GM23338 (cell line): ENCODE data around the gene AGBL5. TPM values are rescaled to one million over a fixed set of nuclear protein-coding genes. Genes with fewer than 3 reads are reported as not detected.

Source experiments
- ATAC-seq: fragments of 200-7000 bp; cut with Tn5 transposase; 3 replicates; pipeline ENCODE4 v1.9.1; 2020
- DNase-seq: peaks from one replicate; pipeline ENCODE4 v3.0.0-alpha.2; 2015; ENCODE audit warnings: low spot score
- H2AFZ ChIP-seq: fragments of 200-600 bp; sonication (generic); 2 replicates; pipeline ENCODE4 v1.8.0; 2016; ENCODE audit warnings: antibody characterized with exemption, mild to moderate bottlenecking, moderate library complexity
- H3F3A ChIP-seq: fragments of 200-600 bp; sonication (generic); replicated peaks from 2 replicates; pipeline ENCODE4 v1.8.0; 2017; ENCODE audit warnings: antibody characterized with exemption, mixed run types, low read depth
- H3K27ac ChIP-seq: fragments of 200-600 bp; sonication (generic); 2 replicates; pipeline ENCODE4 v1.6.1; 2016; ENCODE audit warnings: low read depth
- H3K27me3 ChIP-seq: fragments of 200-600 bp; sonication (generic); 2 replicates; pipeline ENCODE4 v1.8.0; 2016; ENCODE audit warnings: mild to moderate bottlenecking, mixed run types, moderate library complexity; ENCODE audit not compliant: insufficient read depth
- H3K36me3 ChIP-seq: fragments of 200-600 bp; sonication (generic); 2 replicates; pipeline ENCODE4 v1.8.0; 2016; ENCODE audit warnings: mild to moderate bottlenecking; ENCODE audit not compliant: insufficient read depth
- H3K4me1 ChIP-seq: fragments of 200-600 bp; sonication (generic); 2 replicates; pipeline ENCODE4 v1.8.0; 2016; ENCODE audit warnings: mild to moderate bottlenecking, moderate library complexity; ENCODE audit not compliant: insufficient read depth
- H3K4me2 ChIP-seq: fragments of 200-600 bp; sonication (generic); 2 replicates; pipeline ENCODE4 v1.7.1; 2017; ENCODE audit warnings: mixed run types
- H3K4me3 ChIP-seq: fragments of 200-600 bp; sonication (generic); 2 replicates; pipeline ENCODE4 v1.6.1; 2016; ENCODE audit warnings: mixed run types
- H3K79me2 ChIP-seq: fragments of 200-600 bp; sonication (generic); replicated peaks from 2 replicates; pipeline ENCODE4 v1.8.0; 2017; ENCODE audit warnings: mild to moderate bottlenecking; ENCODE audit not compliant: insufficient read depth
- H3K9me2 ChIP-seq: fragments of 200-600 bp; sonication (generic); 2 replicates; pipeline ENCODE4 v1.8.0; 2017; ENCODE audit not compliant: insufficient read depth
- H4K20me1 ChIP-seq: fragments of 200-600 bp; sonication (generic); replicated peaks from 2 replicates; pipeline ENCODE4 v1.8.0; 2017; ENCODE audit warnings: mild to moderate bottlenecking; ENCODE audit not compliant: insufficient read depth
- H3K27ac Mint-ChIP-seq: 2 replicates; pipeline ENCODE4 v1.8.0; 2020; ENCODE audit warnings: inconsistent platforms, mild to moderate bottlenecking, moderate library complexity, mixed read lengths
- H3K27me3 Mint-ChIP-seq: 3 replicates; pipeline ENCODE4 v1.8.0; 2022; ENCODE audit warnings: low read depth, mild to moderate bottlenecking, moderate library complexity, mixed read lengths, inconsistent platforms; ENCODE audit not compliant: insufficient read depth, poor library complexity
- H3K36me3 Mint-ChIP-seq: 3 replicates; pipeline ENCODE4 v1.8.0; 2021; ENCODE audit warnings: low read depth, mild to moderate bottlenecking, inconsistent platforms, moderate library complexity, mixed read lengths
- H3K4me1 Mint-ChIP-seq: 3 replicates; pipeline ENCODE4 v1.8.0; 2020; ENCODE audit warnings: mild to moderate bottlenecking, inconsistent platforms, mixed read lengths
- H3K4me3 Mint-ChIP-seq: 3 replicates; pipeline ENCODE4 v1.8.0; 2021; ENCODE audit warnings: moderate library complexity, mild to moderate bottlenecking, inconsistent platforms, mixed read lengths
- H3K9me3 Mint-ChIP-seq: 3 replicates; pipeline ENCODE4 v1.8.0; 2020; ENCODE audit warnings: moderate library complexity, mild to moderate bottlenecking, inconsistent platforms, mixed read lengths
- CREB1 ChIP-seq: fragments of 250-450 bp; sonication (Bioruptor Pico); IDR thresholded peaks from 2 replicates; pipeline ENCODE4 v1.5.0; 2020; ENCODE audit warnings: low read depth, mild to moderate bottlenecking, moderate library complexity
- EZH2 ChIP-seq: fragments of 200-600 bp; sonication (generic); IDR thresholded peaks from one replicate; pipeline ENCODE4 v1.8.0; 2017; ENCODE audit warnings: antibody characterized with exemption, mild to moderate bottlenecking, low read depth; ENCODE audit not compliant: unreplicated experiment
- EZH2phosphoT487 ChIP-seq: fragments of 200-600 bp; sonication (generic); IDR thresholded peaks from one replicate; pipeline ENCODE4 v1.8.1; 2018; ENCODE audit warnings: antibody characterized with exemption; ENCODE audit not compliant: unreplicated experiment
- JUNB ChIP-seq: IDR thresholded peaks from one replicate; pipeline ENCODE4 v1.6.1; 2016; ENCODE audit warnings: antibody characterized with exemption; ENCODE audit not compliant: unreplicated experiment
- NANOG ChIP-seq: IDR thresholded peaks from 2 replicates; pipeline ENCODE4 v1.6.1; 2016; ENCODE audit warnings: antibody characterized with exemption, borderline replicate concordance
- POLR2AphosphoS5 ChIP-seq: IDR thresholded peaks from 2 replicates; pipeline ENCODE4 v1.6.1; 2016; ENCODE audit warnings: antibody characterized with exemption, low read depth
- STAT1 ChIP-seq: IDR thresholded peaks from one replicate; pipeline ENCODE4 v1.6.1; 2016; ENCODE audit warnings: antibody characterized with exemption; ENCODE audit not compliant: unreplicated experiment
- ZNF331 ChIP-seq: fragments of 250-450 bp; sonication (Bioruptor Pico); IDR thresholded peaks from 2 replicates; pipeline ENCODE4 v1.5.0; 2020; ENCODE audit warnings: low read depth, mild to moderate bottlenecking, moderate library complexity
- polyA plus RNA-seq: library from polyadenylated mRNA; unstranded; fragments of >200 nt; fragmentation: Nextera tagmentation; extraction: Ambion mirVana; gene quantifications from 2 replicates; pipeline ENCODE4 v1.2.1, GENCODE V29; 2016
- total RNA-seq: library from RNA; depleted of rRNA; stranded (reverse); fragments of >200 nt; shearing (Covaris generic); gene quantifications from 2 replicates; pipeline ENCODE4 v1.2.3, GENCODE V29; 2014
- TF ChIP-seq, protein P1 (sequence below), 2 experiments: fragments of 200-600 bp in 1 of 2; sonication (generic) in 1 of 2; conservative IDR thresholded peaks; 2 replicates each; pipeline versions ENCODE4 v1.5.1 to v1.6.1; 2016 to 2017; ENCODE audit warnings: antibody characterized with exemption in 2 of 2, low read depth in 2 of 2, mild to moderate bottlenecking in 2 of 2, moderate library complexity in 1 of 2
- TF ChIP-seq, protein P2 (sequence below): IDR thresholded peaks from one replicate; pipeline ENCODE4 v1.6.1; 2018; ENCODE audit warnings: antibody characterized with exemption; ENCODE audit not compliant: unreplicated experiment

Gene AGBL5
- total and polyA plus RNA-seq, 2 experiments from 2014 or later, result 17.9 to 31.3 TPM

DNA sequence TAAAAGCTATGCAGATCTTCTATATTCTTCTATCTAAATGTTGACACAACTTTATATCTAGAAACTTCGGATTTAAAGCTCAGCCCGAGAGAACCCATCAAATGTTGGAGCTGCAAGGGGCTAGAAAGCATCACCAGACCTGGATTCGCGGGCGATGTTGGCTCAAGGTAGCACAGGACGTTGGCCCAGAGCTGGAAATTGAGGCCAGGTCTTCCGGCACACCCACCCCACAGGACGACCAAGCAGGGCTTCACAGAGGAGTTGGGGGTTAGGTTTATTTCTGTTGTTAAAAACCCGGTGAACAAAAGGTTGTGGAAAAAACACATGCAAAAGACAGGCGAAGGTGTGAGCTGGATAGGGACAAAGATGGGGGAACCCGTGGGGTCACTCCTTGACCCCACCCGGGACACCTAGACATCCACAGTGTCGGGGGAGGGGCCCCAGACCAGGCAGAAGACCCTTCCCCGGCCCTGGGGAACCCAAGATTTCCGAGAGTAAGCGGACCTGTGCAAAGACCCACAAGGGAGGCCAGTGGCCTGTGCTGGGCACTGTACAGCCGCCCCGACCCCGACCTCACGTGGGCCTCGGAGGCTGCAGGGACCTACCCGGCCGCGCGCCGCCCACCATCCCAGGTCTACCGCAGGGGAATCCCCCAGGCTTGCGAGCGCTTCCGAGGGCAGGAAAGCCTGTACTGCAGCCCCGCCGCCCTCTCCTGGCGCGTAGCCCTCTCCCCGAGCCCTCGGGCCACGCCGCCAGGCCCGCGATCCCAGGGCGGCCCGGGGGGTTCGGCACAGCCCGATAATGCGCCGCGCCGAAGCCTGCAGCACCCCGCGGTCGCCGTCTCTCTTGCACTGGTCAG, 1.8 kb upstream of the AGBL5 start:
- Histone ChIP-seq H3K9me2 (no peaks in the 10 kb centered on the region), H3K27ac (peak overlapping the region; percentile 61; the same call in 1 of the 2 replicates), H3K27me3 (no peaks in the 10 kb centered on the region), H3K36me3 (0 out of 2 replicates have a peak, but pooled peaks cover 2% of the 10 kb centered on the region), H3K4me3 (peak overlapping the region; percentile 99), H3F3A (peaks cover 11% of the 10 kb centered on the region), H3K79me2 (no peaks in the 10 kb centered on the region), H2AFZ (peak overlapping the region; percentile 99), H3K4me1 (peaks cover 6% of the 10 kb centered on the region; the same call in 1 of the 2 replicates), H4K20me1 (no peaks in the 10 kb centered on the region), H3K4me2 (peak overlapping the region; percentile 90)
- peak; percentile 37 for DNase-seq
- H3K27ac Mint-ChIP-seq, result peak overlapping the region; percentile 94
- TF ChIP-seq CREB1 (CRISPR knock-in tag) (no peak), NANOG (no peak), ZNF331 (CRISPR knock-in tag) (no peak), STAT1 (no peak), POLR2AphosphoS5 (0 out of 2 replicates have a peak, but pooled peaks have one; percentile 7)
- TF ChIP-seq, protein P1, sequence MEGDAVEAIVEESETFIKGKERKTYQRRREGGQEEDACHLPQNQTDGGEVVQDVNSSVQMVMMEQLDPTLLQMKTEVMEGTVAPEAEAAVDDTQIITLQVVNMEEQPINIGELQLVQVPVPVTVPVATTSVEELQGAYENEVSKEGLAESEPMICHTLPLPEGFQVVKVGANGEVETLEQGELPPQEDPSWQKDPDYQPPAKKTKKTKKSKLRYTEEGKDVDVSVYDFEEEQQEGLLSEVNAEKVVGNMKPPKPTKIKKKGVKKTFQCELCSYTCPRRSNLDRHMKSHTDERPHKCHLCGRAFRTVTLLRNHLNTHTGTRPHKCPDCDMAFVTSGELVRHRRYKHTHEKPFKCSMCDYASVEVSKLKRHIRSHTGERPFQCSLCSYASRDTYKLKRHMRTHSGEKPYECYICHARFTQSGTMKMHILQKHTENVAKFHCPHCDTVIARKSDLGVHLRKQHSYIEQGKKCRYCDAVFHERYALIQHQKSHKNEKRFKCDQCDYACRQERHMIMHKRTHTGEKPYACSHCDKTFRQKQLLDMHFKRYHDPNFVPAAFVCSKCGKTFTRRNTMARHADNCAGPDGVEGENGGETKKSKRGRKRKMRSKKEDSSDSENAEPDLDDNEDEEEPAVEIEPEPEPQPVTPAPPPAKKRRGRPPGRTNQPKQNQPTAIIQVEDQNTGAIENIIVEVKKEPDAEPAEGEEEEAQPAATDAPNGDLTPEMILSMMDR (conservative IDR thresholded peaks at IDR 0.05; ENCODE audit: low read depth in 2 of 2), result no peak
- H3K4me1 Mint-ChIP-seq, result peaks cover 9% of the 10 kb centered on the region; the same call in 2 of the 3 replicates
- peak overlapping the region; percentile 95 for H3K4me3 Mint-ChIP-seq
- peaks cover 23% of the 10 kb centered on the region for H3K36me3 Mint-ChIP-seq
- H3K27me3 Mint-ChIP-seq, result peaks cover 20% of the 10 kb centered on the region
- peak; percentile 38 for ATAC-seq
- H3K9me3 Mint-ChIP-seq, result peaks cover 12% of the 10 kb centered on the region

DNA sequence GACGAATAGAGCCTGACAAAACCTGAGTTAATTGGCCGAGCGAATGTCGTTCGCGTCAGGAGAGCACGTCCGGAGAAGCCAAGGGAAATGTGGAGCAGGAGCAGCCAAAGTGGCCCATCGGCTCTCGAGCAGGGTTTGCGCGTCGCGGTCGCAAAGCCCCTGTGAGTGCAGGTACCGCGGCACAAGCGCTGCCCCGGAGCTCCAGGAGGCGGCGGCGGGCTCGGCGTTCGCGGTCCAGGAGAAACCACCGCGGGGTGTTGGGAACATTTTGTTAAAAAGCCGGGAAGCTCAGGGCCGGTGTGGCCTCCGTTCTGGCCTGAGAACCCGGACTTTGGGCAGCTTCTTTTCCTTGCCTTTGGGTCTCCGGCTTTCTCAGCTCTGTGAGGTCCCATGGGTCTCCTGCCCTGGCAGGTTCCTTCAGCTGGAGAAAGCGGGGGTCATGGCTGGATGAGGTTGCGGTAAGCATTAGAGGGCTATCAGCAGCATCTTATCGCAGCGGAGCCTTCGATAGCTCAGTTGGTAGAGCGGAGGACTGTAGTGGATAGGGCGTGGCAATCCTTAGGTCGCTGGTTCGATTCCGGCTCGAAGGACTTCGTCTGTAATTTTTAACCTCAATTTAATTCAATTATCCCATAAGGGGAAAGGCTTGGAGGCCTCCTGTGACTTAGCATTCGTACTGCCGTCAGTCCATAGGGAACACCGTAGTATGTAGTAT, 1.0 kb upstream of the AGBL5 start:
- H3K27ac ChIP-seq, result peak overlapping the region; percentile 61; the same call in 1 of the 2 replicates
- peak; percentile 66 for ATAC-seq
- TF ChIP-seq ZNF331 (CRISPR knock-in tag) (no peak), EZH2 (no peak), EZH2phosphoT487 (no peak), POLR2AphosphoS5 (peak; percentile 46; the same call in 1 of the 2 replicates), JUNB (no peak)
- TF ChIP-seq, protein P1 (conservative IDR thresholded peaks at IDR 0.05; ENCODE audit: low read depth in 2 of 2), result peak in 1 of 2 experiments; percentile 32; a peak in 1 of 4 replicates
- TF ChIP-seq, protein P2, sequence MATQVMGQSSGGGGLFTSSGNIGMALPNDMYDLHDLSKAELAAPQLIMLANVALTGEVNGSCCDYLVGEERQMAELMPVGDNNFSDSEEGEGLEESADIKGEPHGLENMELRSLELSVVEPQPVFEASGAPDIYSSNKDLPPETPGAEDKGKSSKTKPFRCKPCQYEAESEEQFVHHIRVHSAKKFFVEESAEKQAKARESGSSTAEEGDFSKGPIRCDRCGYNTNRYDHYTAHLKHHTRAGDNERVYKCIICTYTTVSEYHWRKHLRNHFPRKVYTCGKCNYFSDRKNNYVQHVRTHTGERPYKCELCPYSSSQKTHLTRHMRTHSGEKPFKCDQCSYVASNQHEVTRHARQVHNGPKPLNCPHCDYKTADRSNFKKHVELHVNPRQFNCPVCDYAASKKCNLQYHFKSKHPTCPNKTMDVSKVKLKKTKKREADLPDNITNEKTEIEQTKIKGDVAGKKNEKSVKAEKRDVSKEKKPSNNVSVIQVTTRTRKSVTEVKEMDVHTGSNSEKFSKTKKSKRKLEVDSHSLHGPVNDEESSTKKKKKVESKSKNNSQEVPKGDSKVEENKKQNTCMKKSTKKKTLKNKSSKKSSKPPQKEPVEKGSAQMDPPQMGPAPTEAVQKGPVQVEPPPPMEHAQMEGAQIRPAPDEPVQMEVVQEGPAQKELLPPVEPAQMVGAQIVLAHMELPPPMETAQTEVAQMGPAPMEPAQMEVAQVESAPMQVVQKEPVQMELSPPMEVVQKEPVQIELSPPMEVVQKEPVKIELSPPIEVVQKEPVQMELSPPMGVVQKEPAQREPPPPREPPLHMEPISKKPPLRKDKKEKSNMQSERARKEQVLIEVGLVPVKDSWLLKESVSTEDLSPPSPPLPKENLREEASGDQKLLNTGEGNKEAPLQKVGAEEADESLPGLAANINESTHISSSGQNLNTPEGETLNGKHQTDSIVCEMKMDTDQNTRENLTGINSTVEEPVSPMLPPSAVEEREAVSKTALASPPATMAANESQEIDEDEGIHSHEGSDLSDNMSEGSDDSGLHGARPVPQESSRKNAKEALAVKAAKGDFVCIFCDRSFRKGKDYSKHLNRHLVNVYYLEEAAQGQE, result no peak

More for the DNA sequence above, 1.0 kb upstream of the AGBL5 start:
- peak overlapping the region; percentile 90 for H3K4me2 ChIP-seq
- Mint-ChIP-seq H3K27ac (peak overlapping the region; percentile 94), H3K36me3 (peaks cover 29% of the 10 kb centered on the region), H3K4me1 (peaks cover 9% of the 10 kb centered on the region; the same call in 2 of the 3 replicates), H3K27me3 (peaks cover 23% of the 10 kb centered on the region), H3K9me3 (peaks cover 12% of the 10 kb centered on the region), H3K4me3 (peak overlapping the region; percentile 95)
- H3K9me2 ChIP-seq, result no peaks in the 10 kb centered on the region
- H3K36me3 ChIP-seq, result peaks cover 8% of the 10 kb centered on the region; the same call in 1 of the 2 replicates
- H4K20me1 ChIP-seq, result no peaks in the 10 kb centered on the region
- H3K4me1 ChIP-seq, result peaks cover 6% of the 10 kb centered on the region; the same call in 1 of the 2 replicates
- peak; percentile 95 for DNase-seq
- peaks cover 11% of the 10 kb centered on the region for H3F3A ChIP-seq
- H3K79me2 ChIP-seq, result no peaks in the 10 kb centered on the region
- peak overlapping the region; percentile 99 for H2AFZ ChIP-seq
- H3K27me3 ChIP-seq, result no peaks in the 10 kb centered on the region
- peak overlapping the region; percentile 99 for H3K4me3 ChIP-seq
